IMR-90 (cell line): ENCODE data around the gene SCP2D1. TPM values are rescaled to one million over a fixed set of nuclear protein-coding genes. Genes with fewer than 3 reads are reported as not detected.

Experiments
- ATAC-seq: fragments of 200-7000 bp; cut with Tn5 transposase; 2 replicates; pipeline ENCODE4 v1.9.1; 2020; ENCODE audit warnings: low read depth, mild to moderate bottlenecking, moderate library complexity
- BruUV-seq: library from RNA; stranded (reverse); fragments of 400-500 nt; replicated peaks from 2 replicates; lab custom pipeline; 2021; lab: Mats Ljungman, UMichigan
- CTCF ChIA-PET: fragments of 300-600 bp; formaldehyde crosslinking; extraction: SDS; loops from one replicate; lab custom pipeline; 2021; ENCODE audit warnings: antibody characterized with exemption; lab: Yijun Ruan, JAX
- POLR2A ChIA-PET: fragments of 300-600 bp; sonication (Branson Sonifier 250); formaldehyde crosslinking; loops from one replicate; lab custom pipeline; 2022; ENCODE audit warnings: antibody characterized with exemption; ENCODE audit not compliant: unreplicated experiment; lab: Charles Lee
- DNase-seq: peaks from one replicate; pipeline ENCODE4 v3.0.0; 2013
- H2AFZ ChIP-seq: replicated peaks from 2 replicates; pipeline ENCODE3; 2013; ENCODE audit warnings: low read length, mild to moderate bottlenecking; ENCODE audit not compliant: poor library complexity
- H2AK5ac ChIP-seq: 2 replicates; pipeline ENCODE4 v1.6.1; 2013; ENCODE audit warnings: low read depth, low read length, inconsistent platforms
- H2AK9ac ChIP-seq: replicated peaks from 2 replicates; pipeline ENCODE3; 2013; ENCODE audit warnings: mild to moderate bottlenecking, low read depth, low read length, moderate library complexity; ENCODE audit not compliant: poor library complexity
- H2BK120ac ChIP-seq: 2 replicates; pipeline ENCODE4 v1.6.1; 2013; ENCODE audit warnings: low read depth, low read length, inconsistent platforms
- H2BK15ac ChIP-seq: 3 replicates; pipeline ENCODE4 v1.6.1; 2013; ENCODE audit warnings: low read depth, low read length, inconsistent platforms
- H2BK20ac ChIP-seq: 2 replicates; pipeline ENCODE4 v1.6.1; 2013; ENCODE audit warnings: low read depth, mild to moderate bottlenecking, inconsistent platforms, low read length, moderate library complexity
- H2BK5ac ChIP-seq: 2 replicates; pipeline ENCODE4 v1.6.1; 2013; ENCODE audit warnings: mild to moderate bottlenecking, low read depth, low read length, inconsistent platforms; ENCODE audit not compliant: poor library complexity, severe bottlenecking
- H3K14ac ChIP-seq: replicated peaks from 2 replicates; pipeline ENCODE4 v1.6.1; 2013; ENCODE audit warnings: low read depth, low read length, inconsistent platforms
- H3K18ac ChIP-seq: 2 replicates; pipeline ENCODE4 v1.6.1; 2013; ENCODE audit warnings: low read depth, low read length, control low read depth
- H3K23ac ChIP-seq: 2 replicates; pipeline ENCODE4 v1.6.1; 2013; ENCODE audit warnings: low read depth, low read length, inconsistent platforms
- H3K27ac ChIP-seq: 2 replicates; pipeline ENCODE4 v1.5.1; 2013; ENCODE audit warnings: mild to moderate bottlenecking, control low read depth, low read length; ENCODE audit not compliant: insufficient read depth
- H3K27me3 ChIP-seq: 2 replicates; pipeline ENCODE4 v1.6.1; 2013; ENCODE audit warnings: low read length; ENCODE audit not compliant: control insufficient read depth, insufficient read depth
- H3K36me3 ChIP-seq: 2 replicates; pipeline ENCODE4 v1.6.1; 2013; ENCODE audit warnings: low read length, mixed read lengths; ENCODE audit not compliant: control insufficient read depth, insufficient read depth
- H3K4ac ChIP-seq: 2 replicates; pipeline ENCODE4 v1.6.1; 2013; ENCODE audit warnings: low read depth, low read length, inconsistent platforms
- H3K4me1 ChIP-seq: 2 replicates; pipeline ENCODE4 v1.6.1; 2013; ENCODE audit warnings: low read length, mixed read lengths; ENCODE audit not compliant: control insufficient read depth, insufficient read depth
- H3K4me2 ChIP-seq: 2 replicates; pipeline ENCODE4 v1.6.1; 2013; ENCODE audit warnings: low read depth, mild to moderate bottlenecking, control low read depth, low read length, moderate library complexity
- H3K4me3 ChIP-seq: 2 replicates; pipeline ENCODE4 v1.5.1; 2013; ENCODE audit warnings: low read depth, mild to moderate bottlenecking, control low read depth, low read length, moderate library complexity; ENCODE audit not compliant: insufficient read depth
- H3K56ac ChIP-seq: 2 replicates; pipeline ENCODE4 v1.6.1; 2013; ENCODE audit warnings: low read length, inconsistent platforms; ENCODE audit not compliant: insufficient read depth; ENCODE audit errors: extremely low read depth
- H3K79me1 ChIP-seq, 2 experiments: 2 replicates each; pipeline ENCODE4 v1.6.1; 2013; ENCODE audit warnings: low read length in 2 of 2, inconsistent platforms in 1 of 2, low read depth in 1 of 2
- H3K9ac ChIP-seq: 2 replicates; pipeline ENCODE4 v1.6.1; 2013; ENCODE audit warnings: low read depth, low read length, control low read depth
- H3K9me1 ChIP-seq: 2 replicates; pipeline ENCODE4 v1.6.1; 2013; ENCODE audit warnings: low read length, inconsistent platforms; ENCODE audit not compliant: insufficient read depth
- H3K9me3 ChIP-seq: 2 replicates; pipeline ENCODE4 v1.6.1; 2013; ENCODE audit warnings: low read length; ENCODE audit not compliant: control insufficient read depth, insufficient read depth
- H4K20me1 ChIP-seq: 2 replicates; pipeline ENCODE4 v1.6.1; 2013; ENCODE audit warnings: low read length, inconsistent platforms; ENCODE audit not compliant: insufficient read depth
- H4K5ac ChIP-seq: 2 replicates; pipeline ENCODE4 v1.6.1; 2013; ENCODE audit warnings: mild to moderate bottlenecking, low read depth, low read length, control low read depth
- H4K8ac ChIP-seq, 2 experiments: 2 replicates each; pipeline ENCODE4 v1.6.1; 2013; ENCODE audit warnings: low read depth in 2 of 2, low read length in 2 of 2, control low read depth in 1 of 2, inconsistent platforms in 1 of 2
- H4K91ac ChIP-seq: 2 replicates; pipeline ENCODE4 v1.6.1; 2013; ENCODE audit warnings: low read depth, low read length, inconsistent platforms; ENCODE audit not compliant: insufficient read depth
- MAFK ChIP-seq: IDR thresholded peaks from 2 replicates; pipeline ENCODE4 v1.6.1; 2012; ENCODE audit warnings: low read depth, low read length, improper control_type of control experiment
- MXI1 ChIP-seq: IDR thresholded peaks from 2 replicates; pipeline ENCODE4 v1.6.1; 2012; ENCODE audit warnings: low read depth, mild to moderate bottlenecking, low read length, moderate library complexity, borderline replicate concordance
- RCOR1 ChIP-seq: IDR thresholded peaks from 2 replicates; pipeline ENCODE4 v1.6.1; 2012; ENCODE audit warnings: mild to moderate bottlenecking, low read length, improper control_type of control experiment; ENCODE audit not compliant: insufficient replicate concordance
- WGBS, 2 experiments: methylation state at CpG; one replicate each; pipeline versions ENCODE4 v1.1.5 to v1.1.7; 2013; ENCODE audit warnings: missing lambda C conversion rate in 2 of 2; ENCODE audit not compliant: insufficient read length in 1 of 2; ENCODE audit errors: extremely low coverage in 2 of 2; 5-methylcytosine and 5-hydroxymethylcytosine counted together
- dilution Hi-C: fragments of 300-500 bp; cut with HindIII; formaldehyde crosslinking; loops from one replicate; pipeline ENCODE4 v1.14.3; 2018; ENCODE audit warnings: low sequenced_read_pairs; ENCODE audit not compliant: unreplicated experiment
- in situ Hi-C: fragments of 300-500 bp; cut with MboI; formaldehyde crosslinking; loops from 3 replicates; pipeline ENCODE4 v1.14.3; 2019; ENCODE audit warnings: low sequenced_read_pairs, inconsistent platforms, mixed read lengths
- intact Hi-C: fragments of 100-400 bp; cut with micrococcal nuclease; formaldehyde crosslinking; loops from 2 replicates; pipeline ENCODE4 v1.10.0; 2022
- polyA plus RNA-seq, 3 experiments: library from polyadenylated mRNA; depleted of rRNA; stranded (reverse); fragments of >200 nt; gene quantifications; 2 replicates each; pipeline ENCODE4 v1.2.3, GENCODE V29; 2012; ENCODE audit warnings: low replicate concordance in 1 of 3
- total RNA-seq: library from RNA; depleted of rRNA; stranded (reverse); fragments of >200 nt; gene quantifications from 2 replicates; pipeline ENCODE4 v1.2.3, GENCODE V29; 2012

Gene SCP2D1
- total and polyA plus RNA-seq, 2 of the 4 experiments (the other 2 are of a cell fraction), result not detected

- intact Hi-C loops, result no loop called here
- Histone ChIP-seq H3K9me3 (no peaks in the 10 kb centered on the region), H3K14ac (no peak overlapping the region), H3K4me1 (no peaks in the 10 kb centered on the region), H3K56ac (no peak overlapping the region), H2AK9ac (no peak overlapping the region), H3K27ac (no peak overlapping the region), H3K27me3 (no peaks in the 10 kb centered on the region), H3K36me3 (no peaks in the 10 kb centered on the region), H4K5ac (no peak overlapping the region), H3K4me2 (no peak overlapping the region), H3K9me1 (no peaks in the 10 kb centered on the region), H4K20me1 (no peaks in the 10 kb centered on the region), H2AFZ (no peak overlapping the region), H3K23ac (no peak overlapping the region), H4K8ac (no peak overlapping the region), H2BK15ac (no peak overlapping the region), H3K9ac (no peak overlapping the region), H2BK5ac (no peak overlapping the region), H4K91ac (no peak overlapping the region), H3K4me3 (no peak overlapping the region), H3K79me1 (no peaks in the 10 kb centered on the region), H3K18ac (no peak overlapping the region), H2AK5ac (no peak overlapping the region), H2BK120ac (no peak overlapping the region), H2BK20ac (no peak overlapping the region), H3K4ac (no peak overlapping the region)
- in situ Hi-C loops, result no loop called here
- POLR2A ChIA-PET, result no interaction called here
- dilution Hi-C loops, result no loop called here
- no peak for DNase-seq
- no TSS peak for BruUV-seq
- no peak for ATAC-seq
- no CpG with 5 or more reads among the region's 5 CpGs for WGBS, 2 experiments
- CTCF ChIA-PET, result no interaction called here
- TF ChIP-seq MXI1 (no peak), RCOR1 (no peak), MAFK (no peak)
These were observed 38.0 kb upstream of the SCP2D1 start for GRCh38 chr20:18775633-18776032.
